CD4-positive, alpha-beta T cell (primary cell): Measurements from ENCODE around the gene SLC7A5. TPM values are rescaled to one million over a fixed set of nuclear protein-coding genes. Genes with fewer than 3 reads are reported as not detected.
A peak's percentile ranks its signal among the peaks of the same experiment; 100 is the strongest.
"Not testable (repeated sequence)": the region's sequence is repeated elsewhere in the genome, so short reads cannot be mapped to it uniquely, and the experiment has no call there.

Experiments
- ATAC-seq: fragments of 200-7000 bp; cut with Tn5 transposase; one replicate; pipeline ENCODE4 v1.10.0; 2022; ENCODE audit warnings: mild to moderate bottlenecking; ENCODE audit not compliant: poor library complexity
- CTCF ChIA-PET: fragments of 350-600 bp; sonication (Branson Sonifier 250); formaldehyde crosslinking; loops from one replicate; lab custom pipeline; 2021; ENCODE audit warnings: antibody characterized with exemption, inconsistent platforms; lab: Charles Lee
- POLR2A ChIA-PET: fragments of 350-600 bp; sonication (Branson Sonifier 250); formaldehyde crosslinking; loops from one replicate; lab custom pipeline; 2021; ENCODE audit warnings: antibody characterized with exemption, inconsistent platforms; lab: Charles Lee
- DNase-seq, 14 experiments: peaks; one replicate each; pipeline ENCODE4 v3.0.0-alpha.2; 2013 to 2020; ENCODE audit warnings: mixed read lengths in 2 of 14
- H3K27ac ChIP-seq, 2 donors: one replicate each; pipeline versions ENCODE4 v1.5.1 to v1.7.0; 2013; ENCODE audit warnings: low read length in 2 of 2, low read depth in 1 of 2, mild to moderate bottlenecking in 1 of 2
- H3K27me3 ChIP-seq, 2 experiments: 1 replicate in 1 of 2; 2 replicates in 1 of 2; pipeline versions ENCODE4 v1.6.1 to v1.7.0; 2013; ENCODE audit warnings: low read length in 2 of 2, control low read depth in 1 of 2, mild to moderate bottlenecking in 1 of 2, moderate library complexity in 1 of 2; ENCODE audit not compliant: insufficient read depth in 2 of 2, control insufficient read depth in 1 of 2
- H3K36me3 ChIP-seq: one replicate; pipeline ENCODE4 v1.6.1; 2013; ENCODE audit warnings: low read length, control low read depth; ENCODE audit not compliant: insufficient read depth
- H3K4me1 ChIP-seq: one replicate; pipeline ENCODE4 v1.6.1; 2013; ENCODE audit warnings: low read length, control low read depth; ENCODE audit not compliant: insufficient read depth
- H3K4me3 ChIP-seq: one replicate; pipeline ENCODE4 v1.5.1; 2013; ENCODE audit warnings: mild to moderate bottlenecking, low read length, moderate library complexity
- H3K9me3 ChIP-seq, 2 experiments: 1 replicate in 1 of 2; 2 replicates in 1 of 2; pipeline versions ENCODE4 v1.6.1 to v1.7.0; 2013; ENCODE audit warnings: low read length in 2 of 2, mild to moderate bottlenecking in 2 of 2, control low read depth in 1 of 2, moderate library complexity in 1 of 2; ENCODE audit not compliant: control insufficient read depth in 1 of 2, insufficient read depth in 1 of 2
- H3K27ac Mint-ChIP-seq: one replicate; pipeline ENCODE4 v1.8.0; 2020; ENCODE audit warnings: mixed read lengths
- H3K27me3 Mint-ChIP-seq: one replicate; pipeline ENCODE4 v1.8.0; 2021; ENCODE audit warnings: mixed read lengths
- H3K36me3 Mint-ChIP-seq: one replicate; pipeline ENCODE4 v1.8.0; 2021; ENCODE audit warnings: low read depth, mixed read lengths
- H3K4me1 Mint-ChIP-seq: one replicate; pipeline ENCODE4 v1.8.0; 2021; ENCODE audit warnings: low read depth, mixed read lengths
- H3K4me3 Mint-ChIP-seq: one replicate; pipeline ENCODE4 v1.8.0; 2020; ENCODE audit warnings: mild to moderate bottlenecking, mixed read lengths
- H3K9me3 Mint-ChIP-seq: one replicate; pipeline ENCODE4 v1.8.0; 2020; ENCODE audit warnings: mixed read lengths
- intact Hi-C, 2 experiments: fragments of 100-400 bp; cut with DNase I in 1 of 2; cut with micrococcal nuclease in 1 of 2; formaldehyde crosslinking; loops; one replicate each; pipeline versions ENCODE4 v1.15.1 to v1.9.0; 2023 to 2025; cut with DNase I, micrococcal nuclease
- total RNA-seq, 174 experiments: library from RNA in 2 of 174; stranded (reverse) in 2 of 174; gene quantifications; one replicate each; pipeline ENCODE4 v1.2.3 and lab custom pipeline; 2021 to 2026
- TF ChIP-seq, protein P1 (sequence below): fragments of 200-600 bp; IDR thresholded peaks from one replicate; pipeline ENCODE4 v1.8.0; 2022; ENCODE audit warnings: antibody characterized with exemption, mild to moderate bottlenecking

The SLC7A5 gene
- total RNA-seq, 2 experiments from 2014 or later = 80.3 to 85.3 TPM

GRCh38 chr16:87897521-87898505 lies 28.5 kb upstream of the SLC7A5 start:
- H3K4me1 Mint-ChIP-seq = peaks cover 33% of the 10 kb centered on the region
- DNase-seq = peak in 13 of 14 experiments; percentile 20 to 78 (median 47)
- ATAC-seq = peak; percentile 61
- peaks cover 33% of the 10 kb centered on the region for H3K4me1 ChIP-seq
- no peaks in the 10 kb centered on the region for H3K9me3 Mint-ChIP-seq
- H3K36me3 ChIP-seq = no peaks in the 10 kb centered on the region
- no peaks in the 10 kb centered on the region for H3K9me3 ChIP-seq
- H3K4me3 Mint-ChIP-seq = peak overlapping the region; percentile 76
- intact Hi-C loops = no loop called here
- H3K36me3 Mint-ChIP-seq = no peaks in the 10 kb centered on the region
- no peak overlapping the region for H3K4me3 ChIP-seq
- TF ChIP-seq, protein P1, sequence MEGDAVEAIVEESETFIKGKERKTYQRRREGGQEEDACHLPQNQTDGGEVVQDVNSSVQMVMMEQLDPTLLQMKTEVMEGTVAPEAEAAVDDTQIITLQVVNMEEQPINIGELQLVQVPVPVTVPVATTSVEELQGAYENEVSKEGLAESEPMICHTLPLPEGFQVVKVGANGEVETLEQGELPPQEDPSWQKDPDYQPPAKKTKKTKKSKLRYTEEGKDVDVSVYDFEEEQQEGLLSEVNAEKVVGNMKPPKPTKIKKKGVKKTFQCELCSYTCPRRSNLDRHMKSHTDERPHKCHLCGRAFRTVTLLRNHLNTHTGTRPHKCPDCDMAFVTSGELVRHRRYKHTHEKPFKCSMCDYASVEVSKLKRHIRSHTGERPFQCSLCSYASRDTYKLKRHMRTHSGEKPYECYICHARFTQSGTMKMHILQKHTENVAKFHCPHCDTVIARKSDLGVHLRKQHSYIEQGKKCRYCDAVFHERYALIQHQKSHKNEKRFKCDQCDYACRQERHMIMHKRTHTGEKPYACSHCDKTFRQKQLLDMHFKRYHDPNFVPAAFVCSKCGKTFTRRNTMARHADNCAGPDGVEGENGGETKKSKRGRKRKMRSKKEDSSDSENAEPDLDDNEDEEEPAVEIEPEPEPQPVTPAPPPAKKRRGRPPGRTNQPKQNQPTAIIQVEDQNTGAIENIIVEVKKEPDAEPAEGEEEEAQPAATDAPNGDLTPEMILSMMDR = no peak
- POLR2A ChIA-PET = interaction anchor here (0.8 to 1.9 kb wide), 7 partner anchors 22 to 632 kb away, joined by 3 to 8 read pairs (median 4); partner anchors contain the start of genes BANP, KLHDC4 and SLC7A5
- peak overlapping the region in 1 of 2 donors; percentile 52 for H3K27ac ChIP-seq
- H3K27me3 ChIP-seq = no peaks in the 10 kb centered on the region
- H3K27ac Mint-ChIP-seq = peak overlapping the region; percentile 85
- no peaks in the 10 kb centered on the region for H3K27me3 Mint-ChIP-seq
- CTCF ChIA-PET = interaction anchor here (1.4 to 1.6 kb wide), 2 partner anchors 119 to 129 kb away, joined by 4 to 5 read pairs; no protein-coding TSS in a partner anchor

DNA sequence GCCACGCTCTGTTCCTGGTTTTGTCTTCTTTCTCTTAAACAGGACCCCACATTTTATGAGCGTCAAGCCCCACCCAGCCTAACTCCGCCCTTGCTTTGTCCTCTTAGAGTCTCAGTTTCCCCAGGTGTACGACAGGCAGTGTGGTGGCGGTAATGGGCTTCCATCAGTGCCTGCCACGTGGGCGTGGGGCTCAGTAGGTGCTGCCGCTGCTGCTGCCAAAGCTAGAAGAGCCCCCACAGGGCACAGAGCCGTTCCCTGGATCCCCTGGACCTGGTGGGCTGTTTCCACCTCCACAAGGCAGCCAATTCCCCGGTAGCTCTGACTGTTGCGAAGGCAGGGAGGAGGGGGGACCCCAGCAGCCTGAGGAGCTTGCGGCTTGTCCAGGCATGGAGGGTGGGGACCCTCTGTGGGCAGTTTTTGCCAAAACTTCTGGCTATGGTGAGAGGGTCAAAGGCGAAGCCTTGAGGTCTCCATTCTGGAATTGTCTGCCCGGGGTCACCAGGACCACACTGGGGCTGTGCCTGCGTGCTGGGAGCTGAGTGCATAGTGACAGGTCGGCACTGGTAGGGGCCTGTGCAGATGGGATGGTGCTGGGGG lies 27.7 kb upstream of the SLC7A5 start:
- POLR2A ChIA-PET = interaction anchor here (0.8 to 1.9 kb wide), 6 partner anchors 21 to 131 kb away, joined by 3 to 8 read pairs (median 5); partner anchors contain the start of genes BANP, KLHDC4 and SLC7A5
- H3K27me3 Mint-ChIP-seq, H3K36me3 ChIP-seq, H3K36me3 Mint-ChIP-seq, H3K9me3 Mint-ChIP-seq, intact Hi-C loops, DNase-seq, H3K9me3 ChIP-seq, H3K4me3 ChIP-seq, ATAC-seq, H3K27me3 ChIP-seq: not testable (repeated sequence)
- Mint-ChIP-seq H3K27ac (peak overlapping the region; percentile 85), H3K4me1 (peaks cover 33% of the 10 kb centered on the region), H3K4me3 (peak overlapping the region; percentile 76)
- Histone ChIP-seq H3K27ac (peak overlapping the region in 1 of 2 donors; percentile 52), H3K4me1 (peaks cover 33% of the 10 kb centered on the region)
- CTCF ChIA-PET = interaction anchor here (1.4 to 1.6 kb wide), 2 partner anchors 118 to 128 kb away, joined by 4 to 5 read pairs; no protein-coding TSS in a partner anchor

GRCh38 chr16:87896176-87896890 lies 27.0 kb upstream of the SLC7A5 start:
- ATAC-seq (peak; percentile 12), DNase-seq (peak in 1 of 14 experiments; percentile 12)
- H3K4me3 ChIP-seq, H3K27me3 Mint-ChIP-seq, H3K36me3 ChIP-seq, H3K27me3 ChIP-seq, intact Hi-C loops, H3K9me3 ChIP-seq, H3K9me3 Mint-ChIP-seq, H3K36me3 Mint-ChIP-seq: not testable (repeated sequence)
- peak overlapping the region; percentile 68 for H3K4me3 Mint-ChIP-seq
- POLR2A ChIA-PET = interaction anchor here (1.2 to 2.0 kb wide), 5 partner anchors 20 to 117 kb away, joined by 3 to 8 read pairs (median 8); partner anchors contain the start of gene BANP
- peak overlapping the region; percentile 85 for H3K27ac Mint-ChIP-seq
- CTCF ChIA-PET = interaction anchor here (1.1 to 1.6 kb wide), 5 partner anchors 14 to 117 kb away, joined by 3 to 8 read pairs (median 3); no protein-coding TSS in a partner anchor
- peak overlapping the region in 1 of 2 donors; percentile 52 for H3K27ac ChIP-seq
- H3K4me1 Mint-ChIP-seq = peaks cover 33% of the 10 kb centered on the region
- H3K4me1 ChIP-seq = peaks cover 33% of the 10 kb centered on the region
